Cardiac fibroblast (primary cell): ENCODE measurements around the gene SNX5.

ENCODE experiments used
- DNase-seq, 2 donors: peaks; one replicate each; pipeline versions ENCODE4 v3.0.0 to v3.0.0-alpha.2; 2010; ENCODE audit warnings: low read depth in 2 of 2
- H3K4me3 ChIP-seq, 2 donors: replicated peaks in 1 of 2; 1 replicate in 1 of 2; 2 replicates in 1 of 2; pipeline ENCODE4 v1.5.1; 2011; ENCODE audit warnings: low read depth in 2 of 2, low read length in 2 of 2, mild to moderate bottlenecking in 2 of 2, moderate library complexity in 1 of 2
- TF ChIP-seq, protein P1 (sequence below): IDR thresholded peaks from one replicate; pipeline ENCODE4 v1.5.1; 2011; ENCODE audit warnings: low read depth, mild to moderate bottlenecking, low read length, inconsistent platforms

Gene SNX5

GRCh38 chr20:17912916-17913315, 55.7 kb downstream of the SNX5 start:
- no peak overlapping the region for H3K4me3 ChIP-seq
- peak in 1 of 2 donors; percentile 37 for DNase-seq
- TF ChIP-seq, protein P1, sequence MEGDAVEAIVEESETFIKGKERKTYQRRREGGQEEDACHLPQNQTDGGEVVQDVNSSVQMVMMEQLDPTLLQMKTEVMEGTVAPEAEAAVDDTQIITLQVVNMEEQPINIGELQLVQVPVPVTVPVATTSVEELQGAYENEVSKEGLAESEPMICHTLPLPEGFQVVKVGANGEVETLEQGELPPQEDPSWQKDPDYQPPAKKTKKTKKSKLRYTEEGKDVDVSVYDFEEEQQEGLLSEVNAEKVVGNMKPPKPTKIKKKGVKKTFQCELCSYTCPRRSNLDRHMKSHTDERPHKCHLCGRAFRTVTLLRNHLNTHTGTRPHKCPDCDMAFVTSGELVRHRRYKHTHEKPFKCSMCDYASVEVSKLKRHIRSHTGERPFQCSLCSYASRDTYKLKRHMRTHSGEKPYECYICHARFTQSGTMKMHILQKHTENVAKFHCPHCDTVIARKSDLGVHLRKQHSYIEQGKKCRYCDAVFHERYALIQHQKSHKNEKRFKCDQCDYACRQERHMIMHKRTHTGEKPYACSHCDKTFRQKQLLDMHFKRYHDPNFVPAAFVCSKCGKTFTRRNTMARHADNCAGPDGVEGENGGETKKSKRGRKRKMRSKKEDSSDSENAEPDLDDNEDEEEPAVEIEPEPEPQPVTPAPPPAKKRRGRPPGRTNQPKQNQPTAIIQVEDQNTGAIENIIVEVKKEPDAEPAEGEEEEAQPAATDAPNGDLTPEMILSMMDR = no peak

DNA sequence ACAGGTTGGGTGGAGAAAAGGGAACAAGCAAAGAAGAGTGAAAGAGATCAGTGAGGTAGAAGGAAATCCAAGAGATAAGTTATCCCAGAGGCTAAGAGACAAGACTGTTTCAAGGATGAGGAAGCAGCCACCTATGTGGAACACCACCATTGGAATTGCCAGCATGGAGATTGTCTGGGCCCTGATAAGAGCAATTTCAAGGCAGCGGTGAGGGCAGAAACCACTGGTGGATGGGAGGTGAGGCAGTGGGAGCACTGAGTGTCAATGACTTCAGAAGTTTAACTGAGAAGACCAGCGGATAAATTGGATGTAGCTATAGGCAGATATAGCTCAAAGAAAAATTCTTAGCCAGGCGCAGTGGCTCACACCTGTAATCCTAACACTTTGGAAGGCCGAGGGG, 56.7 kb downstream of the SNX5 start:
- no peak overlapping the region for H3K4me3 ChIP-seq
- TF ChIP-seq, protein P1 = no peak
- no peak for DNase-seq

DNA sequence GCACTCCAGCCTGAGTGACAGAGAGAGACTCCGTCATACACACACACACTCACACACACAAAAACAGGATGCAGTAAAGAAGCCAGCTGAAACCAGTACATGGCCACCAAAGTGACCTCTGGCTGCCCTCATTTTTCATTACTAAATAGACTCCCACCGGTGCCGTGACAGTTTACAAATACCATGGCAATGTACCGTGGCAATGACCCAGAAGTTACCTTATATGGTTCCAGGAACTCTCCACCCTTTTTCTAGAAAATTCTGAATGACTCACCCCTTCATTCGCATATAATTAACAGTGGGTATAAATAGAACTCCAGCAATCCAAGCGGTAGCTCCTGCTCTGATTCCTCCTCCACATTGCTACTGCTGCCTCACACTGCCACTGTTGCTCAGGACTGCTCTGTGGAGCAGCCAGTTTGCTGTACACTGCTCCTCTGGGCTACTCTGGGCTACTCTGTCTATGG, 57.7 kb downstream of the SNX5 start:
- H3K4me3 ChIP-seq = no peak overlapping the region
- peak; percentile 93 to 96 for DNase-seq
- TF ChIP-seq, protein P1 = peak; percentile 19

GRCh38 chr20:17909869-17910321, 58.7 kb downstream of the SNX5 start:
- TF ChIP-seq, protein P1 = no peak
- DNase-seq = peak in 1 of 2 donors; percentile 49
- no peak overlapping the region for H3K4me3 ChIP-seq

DNA sequence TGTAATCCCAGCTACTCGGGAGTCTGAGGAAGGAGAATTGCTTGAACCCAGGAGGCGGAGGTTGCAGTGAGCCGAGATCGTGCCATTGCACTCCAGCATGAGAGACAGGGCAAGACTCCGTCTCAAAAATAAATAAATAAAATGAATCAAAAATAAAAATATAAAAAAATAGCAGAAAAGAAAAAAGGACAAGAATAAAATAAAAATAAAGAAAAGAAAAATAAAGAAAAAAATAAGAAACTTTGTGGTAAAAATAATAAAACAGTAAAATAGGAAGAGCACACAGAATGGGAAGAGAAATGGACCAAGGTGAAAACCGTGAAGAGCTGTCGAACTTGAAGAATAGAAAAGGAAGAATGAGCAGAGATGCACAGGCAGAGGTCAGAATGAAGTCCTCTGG, 63.0 kb downstream of the SNX5 start:
- no peak for DNase-seq
- no peak overlapping the region for H3K4me3 ChIP-seq
- TF ChIP-seq, protein P1 = no peak

- no peak overlapping the region for H3K4me3 ChIP-seq
- no peak for DNase-seq
- TF ChIP-seq, protein P1 = no peak
These were observed 64.6 kb downstream of the SNX5 start for GRCh38 chr20:17904027-17904426.

DNA sequence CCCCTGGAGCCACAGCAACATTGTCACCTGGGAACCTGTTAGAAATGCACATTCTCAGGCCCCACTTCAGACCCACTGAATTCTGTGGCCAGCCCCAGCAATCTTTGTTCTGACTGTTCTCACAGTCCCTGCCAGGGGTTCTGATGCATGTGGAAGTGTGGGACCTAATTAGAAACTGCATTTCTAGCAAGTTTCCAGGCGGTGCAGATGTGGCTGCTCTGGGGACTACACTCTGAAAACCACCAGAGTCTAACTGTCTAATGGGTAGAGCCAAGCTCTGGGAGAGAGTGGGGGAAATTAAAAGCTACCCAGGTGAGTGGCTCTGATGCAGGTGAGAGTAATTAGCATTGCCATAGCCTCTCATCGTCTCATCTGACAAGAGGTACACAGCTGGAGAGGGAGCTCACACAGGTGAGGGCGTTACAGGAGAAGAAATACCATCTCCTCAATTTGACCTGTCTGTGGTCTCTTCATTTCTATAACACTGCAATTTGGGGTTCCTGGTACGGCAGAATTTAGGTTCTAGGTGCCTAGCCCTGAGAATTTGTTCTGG, 66.0 kb downstream of the SNX5 start:
- TF ChIP-seq, protein P1 = no peak
- no peak overlapping the region for H3K4me3 ChIP-seq

More for the DNA sequence above, 66.0 kb downstream of the SNX5 start:
- no peak for DNase-seq
